Neural crest cell (in vitro differentiated cells): Measurements from ENCODE around the gene EEF1A2. TPM values are rescaled to one million over a fixed set of nuclear protein-coding genes. Genes with fewer than 3 reads are reported as not detected.

Source experiments
- DNase-seq: peaks from one replicate; pipeline ENCODE4 v3.0.0; 2021; ENCODE audit warnings: low read depth, mixed read lengths, low spot score
- H3K27ac Mint-ChIP-seq: one replicate; pipeline ENCODE4 v1.8.0; 2021; ENCODE audit warnings: mild to moderate bottlenecking, mixed read lengths; ENCODE audit not compliant: unreplicated experiment
- H3K27me3 Mint-ChIP-seq: 2 replicates; pipeline ENCODE4 v1.8.0; 2021; ENCODE audit warnings: low read depth, mild to moderate bottlenecking, mixed read lengths
- H3K36me3 Mint-ChIP-seq: 2 replicates; pipeline ENCODE4 v1.8.0; 2021; ENCODE audit warnings: low read depth, mild to moderate bottlenecking, mixed read lengths
- H3K4me1 Mint-ChIP-seq: 2 replicates; pipeline ENCODE4 v1.8.0; 2021; ENCODE audit warnings: mixed read lengths
- H3K4me3 Mint-ChIP-seq: one replicate; pipeline ENCODE4 v1.8.0; 2021; ENCODE audit warnings: mild to moderate bottlenecking, mixed read lengths
- H3K9me3 Mint-ChIP-seq: 2 replicates; pipeline ENCODE4 v1.8.0; 2021; ENCODE audit warnings: mixed read lengths
- CTCF ChIP-seq: fragments of 200-600 bp; sonication (generic); conservative IDR thresholded peaks from 2 replicates; pipeline ENCODE4 v1.5.0; 2021; ENCODE audit warnings: antibody characterized with exemption, mild to moderate bottlenecking
- total RNA-seq: library from RNA; stranded (reverse); gene quantifications from 2 replicates; pipeline ENCODE4 v1.2.1, GENCODE V29; 2021

The EEF1A2 gene
- total RNA-seq, 1 donor from 2014 or later = 4.6 TPM

- Mint-ChIP-seq H3K27me3 (no peaks in the 10 kb centered on the region), H3K4me3 (no peak overlapping the region), H3K4me1 (peaks cover 21% of the 10 kb centered on the region), H3K36me3 (peaks cover 2% of the 10 kb centered on the region), H3K27ac (no peak overlapping the region), H3K9me3 (peaks cover 6% of the 10 kb centered on the region)
- DNase-seq = no peak
- TF ChIP-seq CTCF = no peak
Measured at GRCh38 chr20:63446216-63447024, 52.5 kb downstream of the EEF1A2 start.

- Mint-ChIP-seq H3K4me3 (no peak overlapping the region), H3K4me1 (peaks cover 25% of the 10 kb centered on the region), H3K27me3 (no peaks in the 10 kb centered on the region), H3K9me3 (peaks cover 6% of the 10 kb centered on the region), H3K36me3 (peaks cover 5% of the 10 kb centered on the region), H3K27ac (no peak overlapping the region)
- no peak for TF ChIP-seq CTCF
- no peak for DNase-seq
Measured at GRCh38 chr20:63445075-63445734, 53.7 kb downstream of the EEF1A2 start.

- H3K27ac Mint-ChIP-seq = no peak overlapping the region
- H3K4me1 Mint-ChIP-seq = peaks cover 25% of the 10 kb centered on the region
- DNase-seq = no peak
- no peak for TF ChIP-seq CTCF
- H3K36me3 Mint-ChIP-seq = peaks cover 5% of the 10 kb centered on the region
- peaks cover 6% of the 10 kb centered on the region for H3K9me3 Mint-ChIP-seq
- no peaks in the 10 kb centered on the region for H3K27me3 Mint-ChIP-seq
- H3K4me3 Mint-ChIP-seq = no peak overlapping the region
Measured at GRCh38 chr20:63444548-63444947, 54.3 kb downstream of the EEF1A2 start.

- peaks cover 21% of the 10 kb centered on the region for H3K4me1 Mint-ChIP-seq
- peaks cover 6% of the 10 kb centered on the region for H3K9me3 Mint-ChIP-seq
- no peak for TF ChIP-seq CTCF
- H3K4me3 Mint-ChIP-seq = no peak overlapping the region
- H3K27me3 Mint-ChIP-seq = no peaks in the 10 kb centered on the region
- peak overlapping the region; percentile 50 for H3K27ac Mint-ChIP-seq
- DNase-seq = no peak
- peaks cover 5% of the 10 kb centered on the region for H3K36me3 Mint-ChIP-seq
Measured at GRCh38 chr20:63443606-63444395, 55.1 kb downstream of the EEF1A2 start.

GRCh38 chr20:63442100-63442493 is 56.8 kb downstream of the EEF1A2 start:
- Mint-ChIP-seq H3K27ac (no peak overlapping the region), H3K27me3 (no peaks in the 10 kb centered on the region)

More at GRCh38 chr20:63442100-63442493, 56.8 kb downstream of the EEF1A2 start:
- peak; percentile 52 for TF ChIP-seq CTCF
- Mint-ChIP-seq H3K4me3 (no peak overlapping the region), H3K9me3 (peaks cover 6% of the 10 kb centered on the region), H3K36me3 (peaks cover 5% of the 10 kb centered on the region), H3K4me1 (peaks cover 10% of the 10 kb centered on the region)
- peak; percentile 38 for DNase-seq
